Activated CD8-positive, alpha-beta memory T cell treated with anti-CD3 and anti-CD28 coated beads for 48 hours (primary cell): Measurements from ENCODE around the gene HK1.

Experiments
- DNase-seq, 3 experiments: peaks; one replicate each; pipeline ENCODE4 v3.0.0-alpha.2; 2020; ENCODE audit warnings: low read depth in 2 of 3, low spot score in 2 of 3

The HK1 gene

DNA sequence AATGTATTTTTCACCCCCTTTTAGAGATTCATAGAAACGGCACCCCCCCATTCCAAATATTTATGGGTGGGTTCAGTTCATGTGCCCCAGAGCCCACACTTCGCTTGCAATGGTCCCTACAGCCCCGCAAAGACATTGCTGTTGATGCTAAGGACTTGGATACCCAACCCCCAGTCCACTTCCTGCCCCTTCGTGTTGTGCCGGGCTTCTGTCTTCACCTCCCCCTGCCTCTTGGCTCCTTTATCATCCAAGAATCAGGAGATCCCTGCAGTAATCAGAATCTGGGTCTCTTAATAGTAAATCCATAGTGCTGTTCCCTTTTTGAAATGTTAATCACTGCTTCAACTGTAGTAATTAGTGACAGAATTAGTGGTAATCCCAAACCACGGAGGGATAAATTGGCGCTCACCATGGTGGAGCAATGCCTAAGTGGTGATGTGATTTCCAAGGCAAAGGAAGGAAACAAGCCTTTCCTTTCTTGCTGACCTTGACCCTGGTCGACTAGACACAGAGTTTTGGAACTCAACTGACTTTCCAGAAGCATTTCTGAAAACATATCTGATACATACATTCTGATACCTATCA, 67.7 kb downstream of the HK1 start:
- DNase-seq: no peak

- no peak for DNase-seq
These were observed 68.5 kb downstream of the HK1 start for GRCh38 chr10:69346776-69347175.

DNA sequence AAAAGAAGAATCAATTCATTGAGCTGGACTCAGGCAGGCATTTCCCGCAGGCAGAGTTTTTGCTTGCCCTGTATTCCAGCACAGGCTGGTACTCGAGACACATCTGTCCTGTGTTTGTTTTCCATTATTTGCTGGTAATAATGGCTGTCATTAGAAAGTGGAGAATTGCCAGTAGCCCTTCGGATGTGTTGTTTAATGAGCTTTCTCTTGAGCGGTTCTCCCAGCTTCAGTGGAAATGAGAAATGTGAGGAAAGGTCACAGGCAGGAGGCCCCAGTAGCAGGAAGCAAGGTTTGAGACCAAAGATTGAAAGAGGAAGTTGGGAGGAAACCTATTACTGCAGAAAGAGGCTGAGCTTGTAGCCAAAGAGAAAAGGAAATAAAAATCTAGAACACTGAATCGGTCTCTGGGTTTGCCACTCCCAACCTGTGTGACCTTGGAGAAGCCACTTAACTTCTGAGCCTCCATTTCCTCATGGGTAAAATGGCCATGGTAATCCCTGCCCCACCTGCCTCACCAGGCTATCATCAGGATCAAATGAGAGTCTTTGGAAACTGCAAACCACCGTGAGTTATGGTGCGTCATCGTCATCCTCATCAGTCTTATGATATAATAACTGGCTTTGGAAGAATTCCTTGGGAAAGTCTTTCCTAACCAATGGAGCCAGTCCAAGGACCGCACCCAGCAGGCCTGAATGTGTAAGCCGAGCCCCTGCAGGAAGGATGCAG, 70.7 kb downstream of the HK1 start:
- DNase-seq: no peak

- DNase-seq: no peak
These were observed 71.2 kb downstream of the HK1 start for GRCh38 chr10:69349542-69349888.

DNA sequence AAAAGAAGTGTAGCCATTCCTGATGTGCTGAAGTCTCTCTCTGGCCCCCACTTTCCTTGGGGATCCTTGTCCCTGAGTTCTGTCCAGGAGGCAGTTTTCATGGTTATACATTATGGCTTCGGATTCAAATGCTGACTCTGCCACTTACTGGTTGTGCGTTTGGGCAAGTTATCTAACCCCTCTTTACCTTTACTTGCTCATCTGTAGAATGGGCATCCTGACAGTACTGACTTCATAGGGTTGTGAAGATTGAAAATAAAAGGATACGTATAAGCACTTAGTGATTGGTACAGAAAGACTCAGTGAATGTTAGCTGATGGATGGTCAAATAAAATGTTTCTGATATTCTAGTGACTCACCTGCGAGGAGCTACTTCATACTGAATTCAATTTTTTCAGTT, 73.3 kb downstream of the HK1 start:
- DNase-seq: no peak

DNA sequence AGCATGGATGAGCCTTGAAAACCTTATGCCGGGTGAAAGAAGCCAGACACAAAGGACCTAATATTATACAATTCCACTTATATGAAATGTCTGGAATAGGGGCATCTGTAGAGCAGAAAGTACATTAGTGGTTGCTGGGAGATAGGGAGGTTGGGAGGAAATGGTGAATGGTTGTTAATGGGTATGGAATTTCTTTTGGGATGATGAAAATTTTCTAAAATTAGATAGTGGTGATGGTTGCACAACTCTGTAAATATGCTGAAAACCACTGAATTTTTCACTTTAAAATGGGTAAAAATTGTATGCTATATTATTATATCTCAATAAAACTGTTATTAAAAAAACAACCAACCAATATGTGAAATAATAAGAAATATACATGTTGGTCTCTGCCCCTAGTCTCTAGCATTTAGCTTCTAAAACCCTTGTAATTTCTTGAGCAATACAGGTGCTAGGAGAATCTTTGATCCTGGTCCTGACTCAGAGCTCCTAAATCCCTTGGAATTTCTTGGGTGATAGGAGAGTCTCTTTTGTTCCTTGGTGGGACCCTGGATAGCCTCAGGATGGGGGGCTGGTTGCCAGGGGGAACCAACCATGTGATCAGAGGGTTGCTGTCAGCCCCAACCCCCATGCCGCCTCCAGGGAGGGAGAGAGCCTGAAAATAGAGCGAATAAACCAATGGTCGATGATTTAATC, 74.4 kb downstream of the HK1 start:
- no peak for DNase-seq

- no peak for DNase-seq
These were observed 75.8 kb downstream of the HK1 start for GRCh38 chr10:69353977-69354635.

GRCh38 chr10:69356187-69356586, 77.9 kb downstream of the HK1 start:
- no peak for DNase-seq

- no peak for DNase-seq
These were observed 80.0 kb downstream of the HK1 start for GRCh38 chr10:69358148-69358795.

- no peak for DNase-seq
These were observed 80.9 kb downstream of the HK1 start for GRCh38 chr10:69359148-69359547.

- no peak for DNase-seq
These were observed 81.3 kb downstream of the HK1 start for GRCh38 chr10:69359594-69359993.

DNA sequence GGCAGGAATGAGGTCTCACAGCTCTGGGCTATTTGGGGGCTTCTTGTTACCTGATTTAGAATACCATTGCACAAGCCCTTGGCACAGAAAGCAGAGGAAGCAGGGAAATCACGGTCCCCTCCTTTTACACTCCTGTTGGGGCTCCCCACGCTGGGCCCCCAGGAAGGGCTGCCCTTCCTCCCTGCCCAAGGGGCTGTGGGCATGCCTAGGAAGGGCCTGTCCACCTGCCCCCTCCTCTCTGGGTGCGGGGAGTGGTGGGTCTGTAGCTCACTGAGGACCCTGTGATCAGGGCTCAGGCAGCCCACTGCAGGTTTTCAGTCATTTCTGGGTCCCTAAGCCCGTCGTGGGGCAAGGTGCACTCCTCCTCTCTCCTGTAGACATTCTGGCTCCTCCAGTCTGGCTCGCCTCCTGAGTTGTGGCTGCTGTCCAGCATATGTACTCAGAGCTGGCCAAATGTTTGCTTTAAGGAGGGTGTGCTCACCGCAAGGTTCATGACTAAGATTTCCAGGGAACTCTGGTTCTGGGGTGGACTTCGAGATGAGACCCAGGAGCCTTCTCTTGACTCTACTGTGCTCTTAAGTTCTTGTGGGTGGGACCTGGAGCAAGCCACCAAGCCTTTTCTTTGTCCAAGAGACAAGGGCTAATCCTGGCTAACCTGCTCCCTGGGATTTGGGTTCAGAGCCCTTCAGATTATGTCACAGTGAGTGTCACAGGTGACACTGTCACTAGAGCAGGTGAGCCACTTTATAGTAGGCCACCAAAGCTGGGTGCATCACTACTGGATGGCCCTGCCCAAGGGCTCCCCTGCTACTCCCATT, 82.4 kb downstream of the HK1 start:
- DNase-seq: no peak

DNA sequence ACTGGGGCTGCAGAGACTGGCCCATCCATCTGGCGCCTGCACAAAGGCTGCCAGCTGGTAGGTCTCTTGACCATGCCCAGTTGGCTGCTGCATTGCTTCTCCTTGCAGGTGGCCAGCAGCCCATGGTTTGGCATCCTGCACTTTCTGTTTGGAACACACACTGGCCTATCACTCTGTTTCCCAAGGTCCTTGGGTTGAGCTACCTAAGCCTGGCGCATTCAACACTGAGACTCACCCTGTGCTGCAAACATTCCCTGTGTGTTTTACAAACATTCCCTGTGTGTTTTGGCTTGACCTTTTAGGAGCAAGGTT, 83.0 kb downstream of the HK1 start:
- no peak for DNase-seq

- DNase-seq: no peak
These were observed 84.2 kb downstream of the HK1 start for GRCh38 chr10:69362471-69362954.

DNA sequence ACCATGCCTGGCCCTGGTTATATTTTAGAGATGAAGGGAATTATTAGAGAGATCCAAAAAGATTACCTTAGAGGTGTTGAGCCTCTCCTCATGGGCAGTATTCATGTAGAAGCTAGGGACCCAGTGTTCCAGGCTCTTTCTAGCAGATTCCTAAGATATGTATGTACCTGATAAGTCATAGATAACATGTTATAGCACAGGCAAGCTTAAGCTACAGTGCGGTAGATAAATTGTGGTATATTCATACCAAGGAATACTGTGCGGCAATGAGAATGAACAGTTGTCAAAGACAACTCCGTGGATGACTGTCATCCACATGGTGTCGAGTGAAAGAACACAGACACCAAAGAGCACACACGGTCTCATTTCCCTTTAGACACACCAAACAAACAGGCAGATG, 85.4 kb downstream of the HK1 start:
- no peak for DNase-seq

- no peak for DNase-seq
These were observed 86.1 kb downstream of the HK1 start for GRCh38 chr10:69364232-69364940.

GRCh38 chr10:69366738-69367137, 88.4 kb downstream of the HK1 start:
- no peak for DNase-seq

GRCh38 chr10:69367469-69367868, 89.2 kb downstream of the HK1 start:
- DNase-seq: no peak

DNA sequence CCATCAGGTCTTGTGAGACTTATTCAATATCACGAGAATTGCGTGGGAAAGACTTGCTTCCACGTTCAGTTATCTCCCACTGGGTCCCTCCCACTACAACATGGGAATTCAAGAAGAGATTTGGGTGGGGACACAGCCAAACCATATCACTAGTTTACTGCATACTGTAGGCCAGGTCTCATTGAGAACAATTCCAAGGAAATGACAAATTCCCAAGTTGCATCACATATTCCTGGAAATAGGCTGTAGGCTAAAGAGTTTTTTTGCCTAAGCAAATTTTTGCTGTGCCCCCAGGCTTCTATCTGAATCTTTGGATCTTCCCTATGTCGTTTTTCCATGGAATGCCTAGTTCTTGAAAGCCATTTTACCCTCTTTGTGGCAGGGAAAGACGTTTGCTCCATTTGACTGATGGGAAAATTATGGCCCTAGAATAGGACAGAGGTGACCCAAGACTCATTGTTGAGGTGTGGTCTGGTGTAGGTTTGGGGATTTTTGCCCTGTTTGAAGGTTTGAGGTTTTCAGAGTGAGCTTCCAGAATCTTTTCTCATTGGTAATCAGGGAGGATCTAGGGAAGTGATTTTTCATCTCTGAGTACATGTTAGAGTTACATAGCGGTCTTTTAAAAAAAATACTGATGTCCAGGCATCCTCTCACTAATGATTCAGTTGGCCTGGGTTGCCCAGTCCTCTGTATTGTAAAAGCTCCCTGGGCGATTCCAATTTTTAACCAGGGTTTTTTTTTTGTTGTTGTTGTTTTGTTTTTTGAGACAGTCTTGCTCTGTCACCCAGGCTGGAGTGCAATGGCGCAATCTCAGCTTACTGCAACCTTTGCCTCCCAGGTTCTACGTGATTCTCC, 94.1 kb downstream of the HK1 start:
- no peak for DNase-seq
